Liver (tissue), 3 donors: ENCODE data around the gene NADK.

Source experiments
- GABPA ChIP-seq, 2 donors: IDR thresholded peaks in 1 of 2; conservative IDR thresholded peaks in 1 of 2; 2 replicates each; pipeline ENCODE4 v1.6.1; 2016; ENCODE audit warnings: antibody characterized with exemption in 2 of 2, mild to moderate bottlenecking in 1 of 2, moderate library complexity in 1 of 2
- MAX ChIP-seq: IDR thresholded peaks from 2 replicates; pipeline ENCODE4 v1.6.1; 2016; ENCODE audit warnings: antibody characterized with exemption
- RAD21 ChIP-seq, 2 donors: IDR thresholded peaks; 2 replicates each; pipeline ENCODE4 v1.6.1; 2016; ENCODE audit warnings: antibody characterized with exemption in 2 of 2, mild to moderate bottlenecking in 2 of 2
- REST ChIP-seq: IDR thresholded peaks from 2 replicates; pipeline ENCODE4 v1.6.1; 2016; ENCODE audit warnings: antibody characterized with exemption, mild to moderate bottlenecking
- RXRA ChIP-seq, 2 donors: IDR thresholded peaks; 2 replicates each; pipeline ENCODE4 v1.6.1; 2017 to 2018; ENCODE audit warnings: antibody characterized with exemption in 2 of 2, mild to moderate bottlenecking in 1 of 2
- TAF1 ChIP-seq: conservative IDR thresholded peaks from 2 replicates; pipeline ENCODE4 v1.6.1; 2016; ENCODE audit warnings: antibody characterized with exemption, mild to moderate bottlenecking
- TF ChIP-seq, protein P1 (sequence below): fragments of 150-350 bp; IDR thresholded peaks from 2 replicates; pipeline ENCODE4 v1.5.1; 2017; ENCODE audit warnings: improper control_type of control experiment, low read depth, low read length; ENCODE audit not compliant: missing input control
- TF ChIP-seq, protein P2 (sequence below): IDR thresholded peaks from 2 replicates; pipeline ENCODE4 v1.6.1; 2016; ENCODE audit warnings: antibody characterized with exemption
- donor health status: healthy.
- donor health status: healthy.

DNA sequence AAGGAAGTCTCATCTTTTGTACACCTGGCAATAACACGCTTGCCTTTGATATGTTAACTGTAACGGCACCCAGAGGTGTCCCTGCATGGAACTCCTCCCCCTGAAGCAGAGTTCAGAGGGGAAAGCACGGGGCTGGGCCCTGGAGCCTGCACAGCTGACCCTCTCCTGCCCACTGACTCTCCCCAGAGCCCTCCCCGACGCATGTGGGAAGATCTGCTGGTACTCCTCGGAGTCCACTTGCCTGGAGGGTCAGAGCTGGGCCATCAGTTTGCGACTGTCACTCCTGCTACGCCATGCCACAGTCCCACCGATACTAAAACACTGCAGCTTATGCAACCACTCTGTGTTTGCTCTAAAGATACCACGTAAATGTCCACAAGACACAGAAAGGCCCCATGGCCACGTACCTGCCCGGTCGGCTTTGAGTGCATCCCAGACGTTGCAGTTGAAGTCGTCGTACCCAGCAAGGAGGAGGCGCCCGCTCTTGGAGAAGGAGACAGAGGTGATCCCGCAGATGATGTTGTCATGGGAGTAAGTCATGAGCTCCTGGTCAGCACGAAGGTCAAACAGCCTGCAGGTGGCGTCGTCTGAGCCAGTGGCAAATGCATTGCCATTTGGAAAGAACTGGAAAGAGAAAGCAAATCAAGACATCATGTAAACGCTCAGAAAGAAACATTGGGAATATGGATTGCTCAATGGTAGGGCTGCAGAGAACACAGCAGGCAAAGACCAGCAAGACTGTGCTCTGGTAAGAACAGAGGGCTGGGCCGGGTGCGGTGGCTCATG, 10.6 kb upstream of the NADK start:
- TF ChIP-seq, protein P1, sequence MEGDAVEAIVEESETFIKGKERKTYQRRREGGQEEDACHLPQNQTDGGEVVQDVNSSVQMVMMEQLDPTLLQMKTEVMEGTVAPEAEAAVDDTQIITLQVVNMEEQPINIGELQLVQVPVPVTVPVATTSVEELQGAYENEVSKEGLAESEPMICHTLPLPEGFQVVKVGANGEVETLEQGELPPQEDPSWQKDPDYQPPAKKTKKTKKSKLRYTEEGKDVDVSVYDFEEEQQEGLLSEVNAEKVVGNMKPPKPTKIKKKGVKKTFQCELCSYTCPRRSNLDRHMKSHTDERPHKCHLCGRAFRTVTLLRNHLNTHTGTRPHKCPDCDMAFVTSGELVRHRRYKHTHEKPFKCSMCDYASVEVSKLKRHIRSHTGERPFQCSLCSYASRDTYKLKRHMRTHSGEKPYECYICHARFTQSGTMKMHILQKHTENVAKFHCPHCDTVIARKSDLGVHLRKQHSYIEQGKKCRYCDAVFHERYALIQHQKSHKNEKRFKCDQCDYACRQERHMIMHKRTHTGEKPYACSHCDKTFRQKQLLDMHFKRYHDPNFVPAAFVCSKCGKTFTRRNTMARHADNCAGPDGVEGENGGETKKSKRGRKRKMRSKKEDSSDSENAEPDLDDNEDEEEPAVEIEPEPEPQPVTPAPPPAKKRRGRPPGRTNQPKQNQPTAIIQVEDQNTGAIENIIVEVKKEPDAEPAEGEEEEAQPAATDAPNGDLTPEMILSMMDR, result peak; percentile 16
- TF ChIP-seq MAX (no peak), GABPA (IDR thresholded peaks at IDR 0.05 in 1 of 2, conservative IDR thresholded peaks at IDR 0.05 in 1 of 2) (no peak), TAF1 (no peak), RAD21 (IDR thresholded peaks at IDR 0.05) (peak; percentile 15 to 68), REST (no peak), RXRA (IDR thresholded peaks at IDR 0.05) (peak in 1 of 2 donors; percentile 9)
- TF ChIP-seq, protein P2, sequence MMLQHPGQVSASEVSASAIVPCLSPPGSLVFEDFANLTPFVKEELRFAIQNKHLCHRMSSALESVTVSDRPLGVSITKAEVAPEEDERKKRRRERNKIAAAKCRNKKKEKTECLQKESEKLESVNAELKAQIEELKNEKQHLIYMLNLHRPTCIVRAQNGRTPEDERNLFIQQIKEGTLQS, result no peak
